ENCODE measurements around the gene MPZL1. TPM values are rescaled to one million over a fixed set of nuclear protein-coding genes. Genes with fewer than 3 reads are reported as not detected.
"Not testable (repeated sequence)": the region's sequence is repeated elsewhere in the genome, so short reads cannot be mapped to it uniquely, and the experiment has no call there.

The MPZL1 gene
- total RNA-seq, 3 donors from 2014 or later, result 95.6 to 117 (median 103) TPM

DNA sequence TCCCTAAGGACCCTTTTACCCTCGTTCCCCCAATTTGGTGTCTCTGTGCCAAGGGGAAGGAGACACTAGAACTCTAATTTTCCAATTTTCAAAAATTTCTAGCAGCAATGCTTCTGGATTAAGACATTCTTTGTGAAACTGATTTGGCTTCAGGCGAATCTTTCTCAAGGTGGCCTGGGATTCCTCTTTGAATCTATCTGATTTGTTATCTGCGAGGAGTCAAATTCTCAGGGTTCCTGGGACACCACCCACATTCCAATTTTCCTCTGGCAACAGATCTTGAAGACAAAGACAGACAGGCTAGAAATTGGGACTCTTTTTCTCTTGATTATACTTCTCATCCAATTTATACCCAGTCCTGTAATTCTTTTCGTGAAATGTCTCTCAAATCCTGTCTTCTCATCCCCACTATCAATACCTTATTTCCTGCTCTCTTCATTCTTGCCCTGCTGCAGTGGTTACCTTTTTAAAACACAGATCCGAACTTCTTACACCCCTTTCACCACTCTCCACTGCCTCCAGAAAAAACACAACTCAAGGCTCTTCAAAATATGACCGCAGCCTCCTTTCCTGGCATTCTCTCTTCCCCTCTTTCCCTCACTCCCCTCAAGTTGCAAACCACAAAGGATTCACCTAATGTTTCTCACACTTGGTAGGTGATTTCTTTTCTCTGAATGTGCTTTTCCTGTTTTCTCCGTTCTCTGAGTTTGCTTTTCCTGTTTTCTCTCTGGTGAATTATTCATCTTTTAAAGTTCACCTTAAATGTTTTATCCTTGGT is 2.7 kb upstream of the MPZL1 start:
- Histone ChIP-seq H3K4me1 (ENCODE audit: low read depth) (peaks cover 14% of the 10 kb centered on the region), H3K9me3 (no peaks in the 10 kb centered on the region), H3K36me3 (ENCODE audit: low read depth) (no peaks in the 10 kb centered on the region), H3K4me3 (no peak overlapping the region)
- DNase-seq (no peak), ATAC-seq (no peak)
- intact Hi-C loops (cut with DNase I, micrococcal nuclease), result no loop called here
- TF ChIP-seq, protein P1, sequence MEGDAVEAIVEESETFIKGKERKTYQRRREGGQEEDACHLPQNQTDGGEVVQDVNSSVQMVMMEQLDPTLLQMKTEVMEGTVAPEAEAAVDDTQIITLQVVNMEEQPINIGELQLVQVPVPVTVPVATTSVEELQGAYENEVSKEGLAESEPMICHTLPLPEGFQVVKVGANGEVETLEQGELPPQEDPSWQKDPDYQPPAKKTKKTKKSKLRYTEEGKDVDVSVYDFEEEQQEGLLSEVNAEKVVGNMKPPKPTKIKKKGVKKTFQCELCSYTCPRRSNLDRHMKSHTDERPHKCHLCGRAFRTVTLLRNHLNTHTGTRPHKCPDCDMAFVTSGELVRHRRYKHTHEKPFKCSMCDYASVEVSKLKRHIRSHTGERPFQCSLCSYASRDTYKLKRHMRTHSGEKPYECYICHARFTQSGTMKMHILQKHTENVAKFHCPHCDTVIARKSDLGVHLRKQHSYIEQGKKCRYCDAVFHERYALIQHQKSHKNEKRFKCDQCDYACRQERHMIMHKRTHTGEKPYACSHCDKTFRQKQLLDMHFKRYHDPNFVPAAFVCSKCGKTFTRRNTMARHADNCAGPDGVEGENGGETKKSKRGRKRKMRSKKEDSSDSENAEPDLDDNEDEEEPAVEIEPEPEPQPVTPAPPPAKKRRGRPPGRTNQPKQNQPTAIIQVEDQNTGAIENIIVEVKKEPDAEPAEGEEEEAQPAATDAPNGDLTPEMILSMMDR (IDR thresholded peaks at IDR 0.05), result no peak

DNA sequence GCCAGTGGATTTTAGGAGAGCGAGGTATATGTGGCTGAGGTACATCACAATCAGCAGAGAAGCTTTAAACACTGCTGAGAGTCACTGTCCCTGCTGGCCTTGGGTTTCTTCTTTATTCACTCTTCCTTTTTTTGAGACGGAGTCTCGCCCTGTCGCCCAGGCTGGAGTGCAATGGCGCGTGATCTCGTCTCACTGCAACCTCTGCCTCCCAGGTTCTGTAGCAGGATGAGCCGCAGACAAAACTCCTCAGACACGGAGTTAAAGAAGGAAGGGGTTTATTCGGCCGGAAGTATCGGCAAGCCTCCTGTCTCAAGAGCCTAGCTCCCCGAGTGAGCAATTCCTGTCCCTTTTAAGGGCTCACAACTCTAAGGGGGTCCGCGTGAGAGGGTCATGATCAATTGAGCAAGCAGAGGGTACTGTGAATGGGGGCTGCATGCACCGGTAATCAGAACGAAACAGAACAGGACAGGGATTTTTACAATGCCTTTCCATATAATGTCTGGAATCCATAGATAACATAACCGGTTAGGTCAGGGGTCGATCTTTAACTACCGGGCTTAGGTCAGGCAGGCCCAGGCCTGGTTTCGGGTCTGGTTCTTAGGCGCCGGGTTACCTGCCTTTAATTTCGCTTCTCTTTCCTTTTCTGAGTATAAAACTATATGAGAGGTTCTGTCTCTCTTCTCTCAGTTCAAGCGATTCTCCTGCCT is 1.9 kb upstream of the MPZL1 start:
- ATAC-seq; DNase-seq; H3K36me3 ChIP-seq (ENCODE audit: low read depth); H3K4me3 ChIP-seq; H3K9me3 ChIP-seq: not testable (repeated sequence)
- intact Hi-C loops (cut with DNase I, micrococcal nuclease), result loop anchor here (10.0 kb wide), 1 partner anchor 85 kb away; no protein-coding TSS in a partner anchor
- peaks cover 14% of the 10 kb centered on the region for H3K4me1 ChIP-seq (ENCODE audit: low read depth)

DNA sequence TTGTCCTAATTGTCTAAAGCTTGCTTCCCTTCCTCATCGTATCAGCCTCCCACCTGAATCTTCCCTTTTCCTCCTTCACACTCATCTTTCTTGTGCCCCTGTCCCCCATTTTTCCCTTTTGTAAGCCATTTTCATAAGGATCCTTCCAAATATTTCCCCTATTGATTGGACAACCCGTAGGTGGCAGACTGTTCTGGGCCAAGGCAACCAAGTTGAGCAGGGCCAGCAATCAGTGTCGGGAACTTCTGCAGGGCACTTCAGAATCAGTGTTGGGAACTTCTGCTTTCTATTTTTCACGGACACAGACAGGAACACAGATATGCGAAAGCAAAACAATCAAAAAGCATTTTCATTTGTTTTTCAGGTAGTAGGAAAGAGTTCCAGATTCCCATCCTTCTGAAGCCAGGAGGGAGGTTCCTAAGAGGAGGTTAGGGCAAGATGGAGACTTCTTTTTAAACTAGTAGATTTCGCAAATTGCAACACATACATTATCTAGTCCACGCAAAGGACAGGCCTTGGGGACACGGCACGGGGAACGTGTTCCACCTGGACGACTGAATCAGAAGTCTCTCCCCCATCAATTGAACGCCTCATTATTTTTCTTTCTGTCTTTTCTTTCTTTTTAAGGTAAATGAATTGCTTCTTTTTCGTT is 691 bp upstream of the MPZL1 start:
- DNase-seq (peak in 1 of 3 donors; percentile 67), ATAC-seq (peak; percentile 49)
- peak overlapping the region; percentile 95 for H3K4me3 ChIP-seq
- no peaks in the 10 kb centered on the region for H3K36me3 ChIP-seq (ENCODE audit: low read depth)
- TF ChIP-seq, protein P1 (IDR thresholded peaks at IDR 0.05), result no peak
- H3K4me1 ChIP-seq (ENCODE audit: low read depth), result peaks cover 14% of the 10 kb centered on the region
- no peaks in the 10 kb centered on the region for H3K9me3 ChIP-seq
- intact Hi-C loops (cut with DNase I, micrococcal nuclease), result loop anchor here (10.0 kb wide), 1 partner anchor 84 kb away; no protein-coding TSS in a partner anchor

DNA sequence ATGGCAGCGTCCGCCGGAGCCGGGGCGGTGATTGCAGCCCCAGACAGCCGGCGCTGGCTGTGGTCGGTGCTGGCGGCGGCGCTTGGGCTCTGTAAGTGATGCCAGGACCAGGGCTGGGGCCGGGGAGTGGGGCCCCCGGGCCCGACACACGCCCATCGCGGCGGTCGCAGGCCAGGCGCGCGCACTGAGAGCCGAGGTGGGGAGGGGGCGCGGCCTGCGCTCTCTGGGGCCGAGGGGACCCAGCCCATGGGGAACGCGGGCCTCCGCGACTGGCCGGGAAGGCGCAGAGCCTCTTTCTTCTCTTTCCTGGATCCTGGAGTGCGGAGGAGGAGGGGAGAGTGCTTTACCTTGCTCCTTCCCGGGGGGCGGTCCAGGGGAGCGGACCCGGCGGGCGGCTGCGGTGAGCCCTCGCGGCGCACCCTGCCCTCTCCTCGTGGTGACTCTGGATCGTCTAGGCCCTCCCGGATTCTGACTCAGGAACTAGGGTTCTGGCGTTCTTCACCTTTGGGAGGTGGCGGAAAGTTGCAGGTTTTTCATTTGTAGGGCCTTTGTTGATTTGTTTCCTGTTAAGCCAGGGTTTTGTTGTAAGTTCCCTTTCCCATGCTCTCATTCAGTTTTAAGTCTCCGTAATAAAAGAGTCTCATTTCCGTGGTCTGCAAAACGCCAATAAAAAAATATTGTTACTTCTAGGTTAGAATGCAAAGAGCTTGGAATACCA is 529 bp downstream of the MPZL1 start:
- intact Hi-C loops (cut with DNase I, micrococcal nuclease), result loop anchor here (10.0 kb wide), 1 partner anchor 82 kb away; no protein-coding TSS in a partner anchor
- ATAC-seq (peak; percentile 66), DNase-seq (peak in 2 of 3 donors; percentile 55 to 75)
- no peaks in the 10 kb centered on the region for H3K36me3 ChIP-seq (ENCODE audit: low read depth)
- H3K4me3 ChIP-seq, result peak overlapping the region; percentile 95
- H3K4me1 ChIP-seq (ENCODE audit: low read depth), result peaks cover 14% of the 10 kb centered on the region
- TF ChIP-seq, protein P1 (IDR thresholded peaks at IDR 0.05), result no peak
- no peaks in the 10 kb centered on the region for H3K9me3 ChIP-seq

DNA sequence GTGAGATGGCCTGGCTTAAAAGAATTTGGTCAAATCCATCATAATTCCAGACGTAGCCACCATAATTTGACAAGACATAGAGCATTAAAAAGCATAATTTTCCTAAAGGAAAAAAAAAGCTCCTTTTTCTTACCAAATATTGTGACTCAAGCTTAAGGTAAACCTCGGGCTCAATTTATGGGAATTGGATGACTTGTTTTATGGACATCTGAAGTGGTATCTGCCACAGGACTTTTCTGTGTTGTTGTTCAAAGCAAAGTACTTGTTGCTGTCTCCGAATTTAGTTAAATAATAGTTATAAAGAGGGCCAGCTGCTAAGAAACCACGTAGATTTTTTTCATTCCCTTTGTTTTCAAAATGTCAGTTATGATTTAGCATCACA is 1.1 kb downstream of the MPZL1 start:
- no peak for DNase-seq
- intact Hi-C loops (cut with DNase I, micrococcal nuclease), result loop anchor here (10.0 kb wide), 1 partner anchor 82 kb away; no protein-coding TSS in a partner anchor
- peak overlapping the region; percentile 95 for H3K4me3 ChIP-seq
- ATAC-seq, result no peak
- no peaks in the 10 kb centered on the region for H3K9me3 ChIP-seq
- TF ChIP-seq, protein P1 (IDR thresholded peaks at IDR 0.05), result no peak
- H3K36me3 ChIP-seq (ENCODE audit: low read depth), result no peaks in the 10 kb centered on the region
- H3K4me1 ChIP-seq (ENCODE audit: low read depth), result peaks cover 14% of the 10 kb centered on the region

All from mucosa of descending colon (tissue), 3 donors.